PFSK-1 (cell line): Measurements from ENCODE around the gene RGS6.

Source experiments
- POLR2AphosphoS5 ChIP-seq: IDR thresholded peaks from 2 replicates; pipeline ENCODE4 v1.6.1; 2012; ENCODE audit warnings: low read depth, mild to moderate bottlenecking, control low read depth, low read length, moderate library complexity
- SIN3A ChIP-seq: IDR thresholded peaks from 2 replicates; pipeline ENCODE4 v1.6.1; 2012; ENCODE audit warnings: mild to moderate bottlenecking, low read length, moderate library complexity, borderline replicate concordance; ENCODE audit not compliant: insufficient read depth
- TAF1 ChIP-seq: IDR thresholded peaks from 2 replicates; pipeline ENCODE4 v1.6.1; 2012; ENCODE audit warnings: low read length, control low read depth, borderline replicate concordance; ENCODE audit not compliant: insufficient read depth
- TF ChIP-seq, protein P1 (sequence below), 2 experiments: IDR thresholded peaks; 2 replicates each; pipeline versions ENCODE4 v1.6.1 to v1.8.0; 2011 to 2012; ENCODE audit warnings: low read depth in 2 of 2, low read length in 2 of 2, control low read depth in 1 of 2, inconsistent platforms in 1 of 2, mild to moderate bottlenecking in 1 of 2, moderate library complexity in 1 of 2; ENCODE audit not compliant: insufficient read depth in 1 of 2

- no peak for TF ChIP-seq TAF1
- TF ChIP-seq, protein P1, sequence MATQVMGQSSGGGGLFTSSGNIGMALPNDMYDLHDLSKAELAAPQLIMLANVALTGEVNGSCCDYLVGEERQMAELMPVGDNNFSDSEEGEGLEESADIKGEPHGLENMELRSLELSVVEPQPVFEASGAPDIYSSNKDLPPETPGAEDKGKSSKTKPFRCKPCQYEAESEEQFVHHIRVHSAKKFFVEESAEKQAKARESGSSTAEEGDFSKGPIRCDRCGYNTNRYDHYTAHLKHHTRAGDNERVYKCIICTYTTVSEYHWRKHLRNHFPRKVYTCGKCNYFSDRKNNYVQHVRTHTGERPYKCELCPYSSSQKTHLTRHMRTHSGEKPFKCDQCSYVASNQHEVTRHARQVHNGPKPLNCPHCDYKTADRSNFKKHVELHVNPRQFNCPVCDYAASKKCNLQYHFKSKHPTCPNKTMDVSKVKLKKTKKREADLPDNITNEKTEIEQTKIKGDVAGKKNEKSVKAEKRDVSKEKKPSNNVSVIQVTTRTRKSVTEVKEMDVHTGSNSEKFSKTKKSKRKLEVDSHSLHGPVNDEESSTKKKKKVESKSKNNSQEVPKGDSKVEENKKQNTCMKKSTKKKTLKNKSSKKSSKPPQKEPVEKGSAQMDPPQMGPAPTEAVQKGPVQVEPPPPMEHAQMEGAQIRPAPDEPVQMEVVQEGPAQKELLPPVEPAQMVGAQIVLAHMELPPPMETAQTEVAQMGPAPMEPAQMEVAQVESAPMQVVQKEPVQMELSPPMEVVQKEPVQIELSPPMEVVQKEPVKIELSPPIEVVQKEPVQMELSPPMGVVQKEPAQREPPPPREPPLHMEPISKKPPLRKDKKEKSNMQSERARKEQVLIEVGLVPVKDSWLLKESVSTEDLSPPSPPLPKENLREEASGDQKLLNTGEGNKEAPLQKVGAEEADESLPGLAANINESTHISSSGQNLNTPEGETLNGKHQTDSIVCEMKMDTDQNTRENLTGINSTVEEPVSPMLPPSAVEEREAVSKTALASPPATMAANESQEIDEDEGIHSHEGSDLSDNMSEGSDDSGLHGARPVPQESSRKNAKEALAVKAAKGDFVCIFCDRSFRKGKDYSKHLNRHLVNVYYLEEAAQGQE (IDR thresholded peaks at IDR 0.05; ENCODE audit: insufficient read depth in 1 of 2, low read depth in 2 of 2, low read length in 2 of 2): no peak
- no peak for TF ChIP-seq SIN3A
- no peak for TF ChIP-seq POLR2AphosphoS5
These were observed 78.2 kb downstream of the RGS6 start for GRCh38 chr14:72010474-72010873.
